Panc1 (cell line): ENCODE results near the gene UNC50. TPM values are rescaled to one million over a fixed set of nuclear protein-coding genes. Genes with fewer than 3 reads are reported as not detected.

Experiments used
- ATAC-seq: fragments of 200-7000 bp; cut with Tn5 transposase; 2 replicates; pipeline ENCODE4 v1.9.1; 2020; ENCODE audit warnings: mild to moderate bottlenecking, moderate library complexity
- BruUV-seq: library from RNA; stranded (reverse); fragments of 400-500 nt; replicated peaks from 2 replicates; lab custom pipeline; 2021; lab: Mats Ljungman, UMichigan
- CTCF ChIA-PET: fragments of 300-600 bp; sonication (Branson Sonifier 250); formaldehyde crosslinking; loops from one replicate; lab custom pipeline; 2022; ENCODE audit warnings: antibody characterized with exemption; lab: Charles Lee
- POLR2A ChIA-PET: fragments of 300-600 bp; sonication (Branson Sonifier 250); formaldehyde crosslinking; loops from one replicate; lab custom pipeline; 2022; ENCODE audit warnings: antibody characterized with exemption; lab: Charles Lee
- DNase-seq: peaks from one replicate; pipeline ENCODE4 v3.0.0-alpha.2; 2010; ENCODE audit warnings: low read depth, low spot score
- H3K27ac ChIP-seq: 2 replicates; pipeline ENCODE4 v1.5.1; 2011; ENCODE audit warnings: mild to moderate bottlenecking, low read length, inconsistent platforms
- H3K27me3 ChIP-seq: fragments of 200-500 bp; sonication (Bioruptor generic); 2 replicates; pipeline ENCODE4 v1.6.0; 2014; ENCODE audit warnings: low read length, inconsistent platforms; ENCODE audit not compliant: control insufficient read depth, insufficient read depth
- H3K36me3 ChIP-seq: fragments of 200-500 bp; sonication (Bioruptor generic); 2 replicates; pipeline ENCODE4 v1.5.1; 2014; ENCODE audit warnings: inconsistent platforms, mild to moderate bottlenecking, low read length, moderate library complexity; ENCODE audit not compliant: control insufficient read depth, insufficient read depth
- H3K4me1 ChIP-seq: 2 replicates; pipeline ENCODE4 v1.5.1; 2011; ENCODE audit warnings: inconsistent platforms, mild to moderate bottlenecking, low read length, moderate library complexity; ENCODE audit not compliant: control insufficient read depth, insufficient read depth
- H3K4me3 ChIP-seq, 2 experiments: 2 replicates each; pipeline ENCODE4 v1.5.1; 2011 to 2012; ENCODE audit warnings: low read depth in 2 of 2, low read length in 2 of 2, mild to moderate bottlenecking in 2 of 2, inconsistent platforms in 1 of 2, moderate library complexity in 1 of 2
- H3K9me3 ChIP-seq: fragments of 200-500 bp; sonication (Bioruptor generic); 2 replicates; pipeline ENCODE4 v1.5.1; 2014; ENCODE audit warnings: low read depth, mild to moderate bottlenecking, inconsistent platforms, low read length, moderate library complexity; ENCODE audit not compliant: control insufficient read depth, insufficient read depth
- POLR2AphosphoS5 ChIP-seq: IDR thresholded peaks from 2 replicates; pipeline ENCODE4 v1.6.1; 2012; ENCODE audit warnings: mild to moderate bottlenecking, low read depth, low read length, moderate library complexity
- REST ChIP-seq, 2 experiments: IDR thresholded peaks; 2 replicates each; pipeline ENCODE4 v1.6.1; 2011 to 2012; ENCODE audit warnings: low read depth in 2 of 2, control low read depth in 1 of 2, low read length in 1 of 2, mild to moderate bottlenecking in 1 of 2, moderate library complexity in 1 of 2; ENCODE audit not compliant: insufficient read depth in 1 of 2
- SIN3A ChIP-seq: IDR thresholded peaks from 2 replicates; pipeline ENCODE4 v1.6.1; 2012; ENCODE audit warnings: low read depth, mild to moderate bottlenecking, low read length, moderate library complexity, borderline replicate concordance; ENCODE audit not compliant: insufficient read depth
- TCF7L2 ChIP-seq: IDR thresholded peaks from 2 replicates; pipeline ENCODE4 v1.6.1; 2011; ENCODE audit warnings: mild to moderate bottlenecking, low read depth, low read length, inconsistent platforms
- in situ Hi-C: cut with HindIII; loops from 2 replicates; pipeline ENCODE4 v1.10.0; 2016; ENCODE audit warnings: low sequenced_read_pairs, low pct_unique_long_range_greater_than_20kb
- intact Hi-C: fragments of 100-400 bp; cut with micrococcal nuclease; formaldehyde crosslinking; loops from one replicate; pipeline ENCODE4 v1.10.0; 2022; ENCODE audit not compliant: unreplicated experiment
- total RNA-seq: library from RNA; stranded (reverse); gene quantifications from one replicate; pipeline ENCODE4 v1.2.1, GENCODE V29; 2021; ENCODE audit not compliant: unreplicated experiment
- TF ChIP-seq, protein P1 (sequence below): fragments of 450-650 bp; IDR thresholded peaks from 2 replicates; pipeline ENCODE4 v1.5.1; 2017; ENCODE audit warnings: mild to moderate bottlenecking

UNC50 gene
- total RNA-seq, 1 experiment from 2014 or later = 43.6 TPM

GRCh38 chr2:98623657-98624056, 15.3 kb downstream of the UNC50 start:
- intact Hi-C loops = no loop called here
- CTCF ChIA-PET = no interaction called here
- in situ Hi-C loops = no loop called here

GRCh38 chr2:98632351-98632750, 24.0 kb downstream of the UNC50 start:
- H3K4me1 ChIP-seq = no peaks in the 10 kb centered on the region
- H3K36me3 ChIP-seq = no peaks in the 10 kb centered on the region
- H3K4me3 ChIP-seq = no peak overlapping the region
- POLR2A ChIA-PET = no interaction called here
- no peak for ATAC-seq
- TF ChIP-seq SIN3A (no peak), REST (IDR thresholded peaks at IDR 0.05; ENCODE audit: insufficient read depth in 1 of 2, low read depth in 2 of 2, low read length in 1 of 2) (no peak), POLR2AphosphoS5 (no peak), TCF7L2 (no peak)
- TF ChIP-seq, protein P1, sequence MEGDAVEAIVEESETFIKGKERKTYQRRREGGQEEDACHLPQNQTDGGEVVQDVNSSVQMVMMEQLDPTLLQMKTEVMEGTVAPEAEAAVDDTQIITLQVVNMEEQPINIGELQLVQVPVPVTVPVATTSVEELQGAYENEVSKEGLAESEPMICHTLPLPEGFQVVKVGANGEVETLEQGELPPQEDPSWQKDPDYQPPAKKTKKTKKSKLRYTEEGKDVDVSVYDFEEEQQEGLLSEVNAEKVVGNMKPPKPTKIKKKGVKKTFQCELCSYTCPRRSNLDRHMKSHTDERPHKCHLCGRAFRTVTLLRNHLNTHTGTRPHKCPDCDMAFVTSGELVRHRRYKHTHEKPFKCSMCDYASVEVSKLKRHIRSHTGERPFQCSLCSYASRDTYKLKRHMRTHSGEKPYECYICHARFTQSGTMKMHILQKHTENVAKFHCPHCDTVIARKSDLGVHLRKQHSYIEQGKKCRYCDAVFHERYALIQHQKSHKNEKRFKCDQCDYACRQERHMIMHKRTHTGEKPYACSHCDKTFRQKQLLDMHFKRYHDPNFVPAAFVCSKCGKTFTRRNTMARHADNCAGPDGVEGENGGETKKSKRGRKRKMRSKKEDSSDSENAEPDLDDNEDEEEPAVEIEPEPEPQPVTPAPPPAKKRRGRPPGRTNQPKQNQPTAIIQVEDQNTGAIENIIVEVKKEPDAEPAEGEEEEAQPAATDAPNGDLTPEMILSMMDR = no peak
- H3K9me3 ChIP-seq = no peaks in the 10 kb centered on the region
- no peak overlapping the region for H3K27ac ChIP-seq
- in situ Hi-C loops = no loop called here
- BruUV-seq = no TSS peak
- intact Hi-C loops = no loop called here
- DNase-seq = no peak
- peaks cover 2% of the 10 kb centered on the region; the same call in 1 of the 2 replicates for H3K27me3 ChIP-seq
- CTCF ChIA-PET = interaction anchor here (0.7 kb wide), 1 partner anchor 410 kb away, joined by 3 read pairs; no protein-coding TSS in a partner anchor

More at GRCh38 chr2:98623657-98624056, 15.3 kb downstream of the UNC50 start:
- H3K36me3 ChIP-seq = no peaks in the 10 kb centered on the region
- H3K4me1 ChIP-seq = no peaks in the 10 kb centered on the region
- POLR2A ChIA-PET = no interaction called here
- TF ChIP-seq REST (IDR thresholded peaks at IDR 0.05; ENCODE audit: insufficient read depth in 1 of 2, low read depth in 2 of 2, low read length in 1 of 2) (no peak), TCF7L2 (no peak), POLR2AphosphoS5 (no peak), SIN3A (no peak)
- TF ChIP-seq, protein P1 = no peak
- DNase-seq = no peak
- BruUV-seq = no TSS peak
- ATAC-seq = no peak
- no peaks in the 10 kb centered on the region; the same call in 1 of the 2 replicates for H3K27me3 ChIP-seq
- H3K4me3 ChIP-seq = no peak overlapping the region
- no peaks in the 10 kb centered on the region for H3K9me3 ChIP-seq
- H3K27ac ChIP-seq = no peak overlapping the region
